A549 (cell line): ENCODE results near the gene TRIM56. TPM values are rescaled to one million over a fixed set of nuclear protein-coding genes. Genes with fewer than 3 reads are reported as not detected.
A peak's percentile ranks its signal among the peaks of the same experiment; 100 is the strongest.

Experiments used
- ATAC-seq, 2 experiments: fragments of 200-7000 bp in 1 of 2; fragments of >200 bp in 1 of 2; cut with Nextera tagmentation in 1 of 2; cut with Tn5 transposase in 1 of 2; 3 replicates each; pipeline versions ENCODE4 v1.8.0 to v1.9.1; 2018 to 2020; ENCODE audit warnings: mild to moderate bottlenecking in 1 of 2, moderate library complexity in 1 of 2
- CTCF ChIA-PET: fragments of 300-600 bp; sonication (Branson Sonifier 250); formaldehyde crosslinking; extraction: SDS; loops from one replicate; lab custom pipeline; 2021; ENCODE audit warnings: antibody characterized with exemption, inconsistent platforms; lab: Yijun Ruan, JAX
- POLR2A ChIA-PET: fragments of 350-600 bp; formaldehyde crosslinking; extraction: SDS; loops from one replicate; lab custom pipeline; 2021; ENCODE audit warnings: antibody characterized with exemption, inconsistent platforms; lab: Yijun Ruan, JAX
- DNase-seq, 2 experiments: peaks; one replicate each; pipeline versions ENCODE4 v3.0.0 to v3.0.0-alpha.2; 2011 to 2016; ENCODE audit warnings: low read depth in 1 of 2, low spot score in 1 of 2
- FAIRE-seq: peaks from 2 replicates; lab custom pipeline; 2011; peaks lifted over from hg19 to GRCh38; lab: Jason Lieb, UNC
- H3K27ac ChIP-seq, 2 experiments: fragments of >200 bp; sonication (Bioruptor Twin); formaldehyde crosslinking; 3 replicates each; pipeline ENCODE4 v1.5.1; 2016 to 2017
- H3K4me1 ChIP-seq: fragments of >200 bp; sonication (Bioruptor Twin); formaldehyde crosslinking; 3 replicates; pipeline ENCODE4 v1.6.1; 2016
- H3K4me2 ChIP-seq: fragments of >200 bp; sonication (Bioruptor Twin); formaldehyde crosslinking; 3 replicates; pipeline ENCODE4 v1.6.1; 2016
- H3K4me3 ChIP-seq: fragments of >200 bp; sonication (Bioruptor Twin); formaldehyde crosslinking; 3 replicates; pipeline ENCODE4 v1.5.1; 2016
- H3K9me3 ChIP-seq: fragments of >200 bp; sonication (Bioruptor Twin); formaldehyde crosslinking; 3 replicates; pipeline ENCODE4 v1.6.1; 2016
- CBX2 ChIP-seq: fragments of 200-600 bp; sonication (generic); IDR thresholded peaks from 2 replicates; pipeline ENCODE4 v1.6.1; 2016; ENCODE audit warnings: low read depth, mild to moderate bottlenecking, borderline replicate concordance
- EP300 ChIP-seq, 2 experiments: fragments of >200 bp; sonication (Bioruptor Twin); formaldehyde crosslinking; IDR thresholded peaks; 2 replicates in 1 of 2; 3 replicates in 1 of 2; pipeline ENCODE4 v1.6.1; 2016 to 2017
- FOSB ChIP-seq: fragments of 250-450 bp; sonication (Bioruptor Pico); IDR thresholded peaks from 2 replicates; pipeline ENCODE4 v1.5.0; 2020; ENCODE audit warnings: mild to moderate bottlenecking, moderate library complexity
- FOSL2 ChIP-seq, 2 experiments: fragments of 450-650 bp in 1 of 2; fragments of >200 bp in 1 of 2; sonication (Bioruptor Twin) in 1 of 2; formaldehyde crosslinking; IDR thresholded peaks; 2 replicates each; pipeline versions ENCODE4 v1.5.0 to v1.6.1; 2016 to 2020; ENCODE audit warnings: mild to moderate bottlenecking in 1 of 2, moderate library complexity in 1 of 2
- FOXS1 ChIP-seq: fragments of 250-450 bp; sonication (Bioruptor Pico); IDR thresholded peaks from 2 replicates; pipeline ENCODE4 v1.5.0; 2020; ENCODE audit warnings: mild to moderate bottlenecking, moderate library complexity
- HOXB13 ChIP-seq: fragments of 250-450 bp; sonication (Bioruptor Pico); IDR thresholded peaks from 2 replicates; pipeline ENCODE4 v1.5.0; 2020; ENCODE audit warnings: low read depth, mild to moderate bottlenecking, moderate library complexity
- JUN ChIP-seq, 2 experiments: fragments of >200 bp; sonication (Bioruptor Twin); formaldehyde crosslinking; IDR thresholded peaks; 2 replicates in 1 of 2; 3 replicates in 1 of 2; pipeline ENCODE4 v1.6.1; 2016 to 2017
- RAD21 ChIP-seq, 2 experiments: fragments of >200 bp in 1 of 2; sonication (Bioruptor Twin) in 1 of 2; formaldehyde crosslinking in 1 of 2; IDR thresholded peaks in 1 of 2; conservative IDR thresholded peaks in 1 of 2; 2 replicates in 1 of 2; 3 replicates in 1 of 2; pipeline ENCODE4 v1.6.1; 2012 to 2018; ENCODE audit warnings: inconsistent platforms in 1 of 2
- RARB ChIP-seq: fragments of 250-450 bp; sonication (Bioruptor Pico); IDR thresholded peaks from 2 replicates; pipeline ENCODE4 v1.8.0; 2021; ENCODE audit warnings: mild to moderate bottlenecking, moderate library complexity
- RFX5 ChIP-seq: fragments of 450-650 bp; IDR thresholded peaks from 2 replicates; pipeline ENCODE4 v1.7.1; 2014; ENCODE audit warnings: antibody characterized with exemption, mild to moderate bottlenecking, moderate library complexity
- RNF2 ChIP-seq: fragments of 200-600 bp; sonication (generic); IDR thresholded peaks from 2 replicates; pipeline ENCODE4 v1.6.1; 2016; ENCODE audit warnings: low read depth, mild to moderate bottlenecking, antibody characterized with exemption, moderate library complexity, borderline replicate concordance
- WGBS: methylation state at CpG from one replicate; pipeline ENCODE4 v1.1.6; 2017; ENCODE audit errors: missing lambda C conversion rate; 5-methylcytosine and 5-hydroxymethylcytosine counted together
- polyA plus RNA-seq, 4 experiments: library from polyadenylated mRNA; depleted of rRNA in 3 of 4; stranded (reverse); fragments of >200 nt; fragmentation: RNase III in 1 of 4; extraction: RNeasy Plus Mini Kit Qiagen cat#74134 plus additional on column Dnase treatment in 1 of 4; gene quantifications; 2 replicates in 3 of 4; 3 replicates in 1 of 4; pipeline ENCODE4 v1.2.3, GENCODE V29; 2011 to 2017
- TF ChIP-seq, protein P1 (sequence below): fragments of 450-650 bp; IDR thresholded peaks from 2 replicates; pipeline ENCODE4 v1.6.1; 2014; ENCODE audit warnings: antibody characterized with exemption
- TF ChIP-seq, protein P2 (sequence below): fragments of 250-450 bp; sonication (Bioruptor Pico); IDR thresholded peaks from 2 replicates; pipeline ENCODE4 v1.5.0; 2021; ENCODE audit warnings: mild to moderate bottlenecking, moderate library complexity, borderline replicate concordance
- TF ChIP-seq, protein P3 (sequence below): IDR thresholded peaks from 2 replicates; pipeline ENCODE4 v1.6.1; 2012

Gene TRIM56
- polyA plus RNA-seq, 2 of the 4 experiments (the other 2 are of a cell fraction), result 3.9 to 16.5 TPM

DNA sequence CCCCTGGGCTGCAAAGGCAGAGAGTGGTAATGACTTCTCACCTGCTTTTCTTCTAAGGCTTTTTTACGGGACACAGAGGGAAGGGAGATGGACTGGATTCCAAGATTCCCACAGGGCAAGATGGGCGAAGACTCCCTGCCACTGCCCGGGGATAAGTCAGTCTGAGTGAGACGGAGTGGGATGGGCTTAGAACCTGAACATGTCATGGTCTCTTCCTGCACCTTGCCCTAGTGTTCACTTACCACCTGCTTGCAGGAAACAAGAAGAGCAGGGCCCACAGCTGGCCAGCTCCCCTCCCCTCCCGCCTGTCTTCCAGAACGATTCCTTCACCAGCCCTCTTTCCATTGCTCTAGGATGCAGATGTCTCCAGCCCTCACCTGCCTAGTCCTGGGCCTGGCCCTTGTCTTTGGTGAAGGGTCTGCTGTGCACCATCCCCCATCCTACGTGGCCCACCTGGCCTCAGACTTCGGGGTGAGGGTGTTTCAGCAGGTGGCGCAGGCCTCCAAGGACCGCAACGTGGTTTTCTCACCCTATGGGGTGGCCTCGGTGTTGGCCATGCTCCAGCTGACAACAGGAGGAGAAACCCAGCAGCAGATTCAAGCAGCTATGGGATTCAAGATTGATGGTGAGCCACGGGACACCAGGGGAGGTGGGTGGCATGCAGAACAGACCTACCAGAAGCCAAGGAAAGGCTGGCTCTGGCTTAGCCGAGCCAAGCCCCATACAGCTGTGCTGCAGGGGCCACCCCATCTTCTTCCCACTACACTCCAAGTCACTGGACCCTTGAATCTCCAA is 43.0 kb downstream of the TRIM56 start:
- Histone ChIP-seq H3K4me1 (peaks cover 79% of the 10 kb centered on the region), H3K4me2 (peak overlapping the region; percentile 94), H3K4me3 (peak overlapping the region; percentile 63), H3K27ac (peak overlapping the region; percentile 94 to 95), H3K9me3 (no peaks in the 10 kb centered on the region; the same call in 2 of the 3 replicates)
- 28% methylated on average over 14 of the region's 14 CpGs for WGBS
- ChIA-PET POLR2A (interaction anchor here (1.2 to 3.5 kb wide), 8 partner anchors 8 to 37 kb away, joined by 3 to 51 read pairs (median 13); partner anchors contain the start of gene VGF), CTCF (interaction anchor here (0.7 to 32.8 kb wide), 8 partner anchors 8 to 70 kb away, joined by 3 to 600 read pairs (median 10); no protein-coding TSS in a partner anchor)
- DNase-seq, result no peak
- no peak for TF ChIP-seq CBX2
- TF ChIP-seq RNF2, result no peak
- peak; percentile 67; the same call in 1 of the 2 replicates for TF ChIP-seq RARB (CRISPR knock-in tag)
- TF ChIP-seq, protein P1, sequence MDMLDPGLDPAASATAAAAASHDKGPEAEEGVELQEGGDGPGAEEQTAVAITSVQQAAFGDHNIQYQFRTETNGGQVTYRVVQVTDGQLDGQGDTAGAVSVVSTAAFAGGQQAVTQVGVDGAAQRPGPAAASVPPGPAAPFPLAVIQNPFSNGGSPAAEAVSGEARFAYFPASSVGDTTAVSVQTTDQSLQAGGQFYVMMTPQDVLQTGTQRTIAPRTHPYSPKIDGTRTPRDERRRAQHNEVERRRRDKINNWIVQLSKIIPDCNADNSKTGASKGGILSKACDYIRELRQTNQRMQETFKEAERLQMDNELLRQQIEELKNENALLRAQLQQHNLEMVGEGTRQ, result no peak
- TF ChIP-seq HOXB13 (CRISPR knock-in tag), result no peak
- TF ChIP-seq, protein P2, sequence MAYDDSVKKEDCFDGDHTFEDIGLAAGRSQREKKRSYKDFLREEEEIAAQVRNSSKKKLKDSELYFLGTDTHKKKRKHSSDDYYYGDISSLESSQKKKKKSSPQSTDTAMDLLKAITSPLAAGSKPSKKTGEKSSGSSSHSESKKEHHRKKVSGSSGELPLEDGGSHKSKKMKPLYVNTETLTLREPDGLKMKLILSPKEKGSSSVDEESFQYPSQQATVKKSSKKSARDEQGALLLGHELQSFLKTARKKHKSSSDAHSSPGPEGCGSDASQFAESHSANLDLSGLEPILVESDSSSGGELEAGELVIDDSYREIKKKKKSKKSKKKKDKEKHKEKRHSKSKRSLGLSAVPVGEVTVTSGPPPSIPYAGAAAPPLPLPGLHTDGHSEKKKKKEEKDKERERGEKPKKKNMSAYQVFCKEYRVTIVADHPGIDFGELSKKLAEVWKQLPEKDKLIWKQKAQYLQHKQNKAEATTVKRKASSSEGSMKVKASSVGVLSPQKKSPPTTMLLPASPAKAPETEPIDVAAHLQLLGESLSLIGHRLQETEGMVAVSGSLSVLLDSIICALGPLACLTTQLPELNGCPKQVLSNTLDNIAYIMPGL (CRISPR knock-in tag), result no peak
- TF ChIP-seq, protein P3, sequence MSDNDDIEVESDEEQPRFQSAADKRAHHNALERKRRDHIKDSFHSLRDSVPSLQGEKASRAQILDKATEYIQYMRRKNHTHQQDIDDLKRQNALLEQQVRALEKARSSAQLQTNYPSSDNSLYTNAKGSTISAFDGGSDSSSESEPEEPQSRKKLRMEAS, result peak; percentile 69
- TF ChIP-seq FOSL2 (IDR thresholded peaks at IDR 0.05), result no peak
- TF ChIP-seq FOSL2 (CRISPR knock-in tag; IDR thresholded peaks at IDR 0.05), result no peak
- no peak for TF ChIP-seq EP300 (IDR thresholded peaks at IDR 0.05)
- TF ChIP-seq RAD21 (conservative IDR thresholded peaks at IDR 0.05 in 1 of 2, IDR thresholded peaks at IDR 0.05 in 1 of 2), result no peak
- no peak for TF ChIP-seq FOXS1 (CRISPR knock-in tag)
- no peak for TF ChIP-seq FOSB (CRISPR knock-in tag)
- no peak for TF ChIP-seq RFX5
- ATAC-seq, result peak in 1 of 2 experiments; percentile 9; a peak in 3 of 6 replicates
- no peak for FAIRE-seq

DNA sequence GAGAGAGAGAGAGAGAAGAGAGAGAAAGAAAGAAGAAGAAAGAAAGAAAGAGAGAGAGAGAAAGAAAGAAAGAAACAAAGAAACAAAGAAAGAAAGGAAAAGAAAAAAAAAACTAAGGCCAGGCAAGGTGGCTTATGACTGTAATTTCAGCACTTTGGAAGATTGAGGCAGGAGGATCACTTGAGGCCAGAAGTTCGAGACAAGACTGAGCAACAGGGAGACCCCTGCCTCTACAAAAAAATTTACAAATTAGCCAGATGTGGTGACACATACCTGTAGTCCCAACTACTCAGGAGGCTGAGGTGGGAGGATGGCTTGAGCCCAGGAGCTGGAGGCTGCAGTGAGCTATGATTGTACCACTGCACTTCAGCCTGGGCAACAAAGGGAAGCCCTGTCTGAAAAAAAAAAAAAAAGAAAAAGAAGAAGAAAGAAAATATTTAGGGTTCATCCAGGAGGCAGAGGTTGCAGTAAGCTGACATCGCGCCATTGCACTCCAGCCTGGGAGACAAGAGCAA is 44.4 kb downstream of the TRIM56 start:
- CTCF ChIA-PET, result interaction anchor here (0.7 to 32.8 kb wide), 8 partner anchors 8 to 250 kb away, joined by 3 to 600 read pairs (median 5); no protein-coding TSS in a partner anchor
- FAIRE-seq (no peak), DNase-seq (no peak)
- peaks cover 79% of the 10 kb centered on the region for H3K4me1 ChIP-seq
- H3K27ac ChIP-seq, result peak overlapping the region; percentile 34 to 94; a peak in 4 of 6 replicates
- WGBS, result 91% methylated on average over 3 of the region's 3 CpGs
- TF ChIP-seq FOXS1 (CRISPR knock-in tag), result no peak
- 0 out of 5 replicates have a peak, but pooled peaks of 1 of the 2 experiments have one; percentile 46 for TF ChIP-seq JUN (IDR thresholded peaks at IDR 0.05)
- TF ChIP-seq, all 56 proteins: peak for 1
- Histone ChIP-seq H3K4me2 (peak overlapping the region; percentile 94), H3K9me3 (no peaks in the 10 kb centered on the region; the same call in 2 of the 3 replicates), H3K4me3 (peak overlapping the region; percentile 63)
- POLR2A ChIA-PET, result interaction anchor here (0.7 to 1.2 kb wide), 2 partner anchors 11 to 28 kb away, joined by 3 read pairs; no protein-coding TSS in a partner anchor
- no peak for ATAC-seq
